H1 (cell line): Measurements from ENCODE around the gene SV2B. TPM values are rescaled to one million over a fixed set of nuclear protein-coding genes. Genes with fewer than 3 reads are reported as not detected.

ENCODE experiments used
- CTCF ChIA-PET: fragments of 300-600 bp; sonication (Branson Sonifier 250); formaldehyde crosslinking; loops from one replicate; lab custom pipeline; 2021; ENCODE audit not compliant: partially characterized antibody; lab: Charles Lee
- POLR2A ChIA-PET: fragments of 300-600 bp; sonication (Branson Sonifier 250); formaldehyde crosslinking; loops from one replicate; lab custom pipeline; 2021; ENCODE audit warnings: inconsistent platforms; ENCODE audit not compliant: partially characterized antibody; lab: Charles Lee
- DNase-seq, 2 experiments: peaks; one replicate each; pipeline versions ENCODE4 v3.0.0 to v3.0.0-alpha.2; 2010 to 2022; ENCODE audit warnings: low spot score in 2 of 2, low read depth in 1 of 2, mixed read lengths in 1 of 2
- FAIRE-seq: peaks from 2 replicates; lab custom pipeline; 2011; peaks lifted over from hg19 to GRCh38; lab: Jason Lieb, UNC
- H2AFZ ChIP-seq: 2 replicates; pipeline ENCODE4 v1.8.1; 2012; ENCODE audit warnings: low read length, inconsistent platforms
- H2AK5ac ChIP-seq: 2 replicates; pipeline ENCODE4 v1.6.1; 2013; ENCODE audit warnings: low read depth, low read length
- H2BK120ac ChIP-seq: replicated peaks from 2 replicates; pipeline ENCODE3; 2013; ENCODE audit warnings: low read depth, low read length, inconsistent platforms
- H2BK12ac ChIP-seq: 2 replicates; pipeline ENCODE4 v1.6.1; 2013; ENCODE audit warnings: low read depth, low read length
- H2BK15ac ChIP-seq: 2 replicates; pipeline ENCODE4 v1.6.1; 2013; ENCODE audit warnings: low read length
- H2BK20ac ChIP-seq: 2 replicates; pipeline ENCODE4 v1.6.1; 2013; ENCODE audit warnings: low read length
- H2BK5ac ChIP-seq: 2 replicates; pipeline ENCODE4 v1.6.1; 2013; ENCODE audit warnings: low read depth, low read length
- H3K14ac ChIP-seq: 2 replicates; pipeline ENCODE4 v1.6.1; 2013; ENCODE audit warnings: inconsistent platforms; ENCODE audit not compliant: insufficient read length
- H3K18ac ChIP-seq: 2 replicates; pipeline ENCODE4 v1.6.1; 2013; ENCODE audit warnings: low read length; ENCODE audit errors: extremely low read depth
- H3K23ac ChIP-seq: 2 replicates; pipeline ENCODE4 v1.6.1; 2013; ENCODE audit warnings: inconsistent platforms; ENCODE audit not compliant: insufficient read length
- H3K23me2 ChIP-seq: 2 replicates; pipeline ENCODE4 v1.6.1; 2013; ENCODE audit warnings: low read depth, low read length
- H3K27ac ChIP-seq: 2 replicates; pipeline ENCODE4 v1.6.1; 2011; ENCODE audit warnings: low read depth, low read length, inconsistent platforms
- H3K27me3 ChIP-seq, 4 experiments: replicated peaks in 1 of 4; 1 replicate in 1 of 4; 2 replicates in 3 of 4; pipeline versions ENCODE4 v1.6.1 to v1.8.1; 2011 to 2013; ENCODE audit warnings: low read length in 3 of 4, mild to moderate bottlenecking in 3 of 4, inconsistent platforms in 2 of 4, mixed read lengths in 2 of 4, moderate library complexity in 1 of 4; ENCODE audit not compliant: control insufficient read depth in 3 of 4, insufficient read depth in 3 of 4; ENCODE audit errors: extremely low read depth in 1 of 4
- H3K36me3 ChIP-seq, 4 experiments: 2 replicates each; pipeline versions ENCODE4 v1.6.1 to v1.8.1; 2011 to 2013; ENCODE audit warnings: mild to moderate bottlenecking in 4 of 4, low read length in 3 of 4, moderate library complexity in 2 of 4, control low read depth in 1 of 4, inconsistent platforms in 1 of 4; ENCODE audit not compliant: insufficient read depth in 4 of 4, control insufficient read depth in 2 of 4
- H3K4ac ChIP-seq: replicated peaks from 2 replicates; pipeline ENCODE3; 2013; ENCODE audit warnings: low read length, low read depth, mixed read lengths, inconsistent platforms; ENCODE audit not compliant: insufficient read length
- H3K4me1 ChIP-seq, 4 experiments: replicated peaks in 1 of 4; 1 replicate in 1 of 4; 2 replicates in 3 of 4; pipeline versions ENCODE4 v1.6.1 to v1.8.1; 2011 to 2013; ENCODE audit warnings: low read length in 3 of 4, inconsistent platforms in 2 of 4, mixed read lengths in 1 of 4; ENCODE audit not compliant: insufficient read depth in 4 of 4, control insufficient read depth in 3 of 4
- H3K4me2 ChIP-seq, 2 experiments: 2 replicates each; pipeline versions ENCODE4 v1.6.1 to v1.8.1; 2011 to 2013; ENCODE audit warnings: low read depth in 2 of 2, low read length in 2 of 2, control low read depth in 1 of 2, inconsistent platforms in 1 of 2, mild to moderate bottlenecking in 1 of 2; ENCODE audit not compliant: insufficient read depth in 1 of 2
- H3K4me3 ChIP-seq, 4 experiments: fragments of 200-600, 300-600 bp in 1 of 4; sonication (generic), shearing (Covaris generic), sonication (Bioruptor Twin) in 1 of 4; 2 replicates each; pipeline versions ENCODE4 v1.5.1 to v1.8.1; 2011 to 2016; ENCODE audit warnings: low read length in 4 of 4, low read depth in 3 of 4, control low read depth in 2 of 4, inconsistent platforms in 2 of 4, mild to moderate bottlenecking in 2 of 4, mixed read lengths in 1 of 4, moderate library complexity in 1 of 4; ENCODE audit not compliant: insufficient read depth in 2 of 4; ENCODE audit errors: extremely low read depth in 1 of 4
- H3K56ac ChIP-seq: replicated peaks from 2 replicates; pipeline ENCODE3; 2013; ENCODE audit warnings: low read depth, mild to moderate bottlenecking, mixed read lengths, low read length, inconsistent platforms; ENCODE audit not compliant: insufficient read length
- H3K79me1 ChIP-seq: 2 replicates; pipeline ENCODE4 v1.6.1; 2013; ENCODE audit warnings: low read depth, low read length, control low read depth
- H3K79me2 ChIP-seq, 2 experiments: 2 replicates each; pipeline versions ENCODE4 v1.6.1 to v1.8.1; 2012 to 2013; ENCODE audit warnings: low read length in 2 of 2, mild to moderate bottlenecking in 2 of 2, inconsistent platforms in 1 of 2; ENCODE audit not compliant: insufficient read depth in 2 of 2, control insufficient read depth in 1 of 2
- H3K9ac ChIP-seq, 4 experiments: replicated peaks in 1 of 4; 1 replicate in 1 of 4; 2 replicates in 3 of 4; pipeline versions ENCODE4 v1.6.1 to v1.8.1; 2011 to 2013; ENCODE audit warnings: low read depth in 3 of 4, low read length in 3 of 4, control low read depth in 2 of 4, mild to moderate bottlenecking in 2 of 4, moderate library complexity in 2 of 4, inconsistent platforms in 1 of 4; ENCODE audit errors: extremely low read depth in 1 of 4
- H3K9me3 ChIP-seq, 2 experiments: 2 replicates each; pipeline versions ENCODE4 v1.6.1 to v1.8.1; 2012 to 2013; ENCODE audit warnings: mild to moderate bottlenecking in 2 of 2, moderate library complexity in 2 of 2, control low read depth in 1 of 2, inconsistent platforms in 1 of 2, low read depth in 1 of 2, low read length in 1 of 2, mixed read lengths in 1 of 2; ENCODE audit not compliant: insufficient read depth in 2 of 2
- H4K20me1 ChIP-seq, 2 experiments: replicated peaks in 1 of 2; 2 replicates each; pipeline versions ENCODE3 to v1.8.1; 2011 to 2013; ENCODE audit warnings: inconsistent platforms in 2 of 2, low read length in 2 of 2, mild to moderate bottlenecking in 1 of 2; ENCODE audit not compliant: insufficient read depth in 2 of 2, control insufficient read depth in 1 of 2
- H4K5ac ChIP-seq: 2 replicates; pipeline ENCODE4 v1.6.1; 2013; ENCODE audit warnings: low read length, low read depth, mixed read lengths, inconsistent platforms; ENCODE audit not compliant: insufficient read length
- H4K8ac ChIP-seq: 2 replicates; pipeline ENCODE4 v1.8.0; 2013; ENCODE audit warnings: mild to moderate bottlenecking, moderate library complexity, low read length, inconsistent platforms; ENCODE audit not compliant: insufficient read depth; ENCODE audit errors: extremely low read depth
- H4K91ac ChIP-seq: replicated peaks from 2 replicates; pipeline ENCODE3; 2013; ENCODE audit warnings: low read length, mixed read lengths, inconsistent platforms; ENCODE audit not compliant: insufficient read length
- ATF3 ChIP-seq: IDR thresholded peaks from 2 replicates; pipeline ENCODE4 v1.6.1; 2011; ENCODE audit warnings: low read depth, mild to moderate bottlenecking, low read length; ENCODE audit not compliant: insufficient read depth
- CBX8 ChIP-seq: fragments of 300-800, 300-1000 bp; sonication (generic); IDR thresholded peaks from 2 replicates; pipeline ENCODE4 v1.7.1; 2016; ENCODE audit warnings: low read depth, low read length, borderline replicate concordance
- CHD2 ChIP-seq: IDR thresholded peaks from 2 replicates; pipeline ENCODE4 v1.6.1; 2012; ENCODE audit warnings: low read length, improper control_type of control experiment
- CTBP2 ChIP-seq: IDR thresholded peaks from 2 replicates; pipeline ENCODE4 v1.7.0; 2011; ENCODE audit warnings: borderline replicate concordance, mild to moderate bottlenecking, moderate library complexity, mixed read lengths, low read length; ENCODE audit not compliant: insufficient read depth, insufficient read length
- GTF2F1 ChIP-seq: IDR thresholded peaks from 2 replicates; pipeline ENCODE4 v1.6.1; 2012; ENCODE audit warnings: low read depth, low read length, improper control_type of control experiment, borderline replicate concordance
- KDM5A ChIP-seq: fragments of 200-600 bp; IDR thresholded peaks from 2 replicates; pipeline ENCODE4 v1.7.1; 2012; ENCODE audit warnings: mild to moderate bottlenecking, low read length, inconsistent platforms, mixed read lengths
- WGBS, 2 experiments: shearing (Covaris generic) in 1 of 2; methylation state at CpG; one replicate each; pipeline versions ENCODE4 v1.1.6 to v1.1.7; 2013 to 2015; ENCODE audit warnings: low lambda C conversion rate in 2 of 2, mixed read lengths in 2 of 2, inconsistent platforms in 1 of 2, low coverage in 1 of 2, missing lambda C conversion rate in 1 of 2; ENCODE audit not compliant: insufficient replicate concordance in 2 of 2, insufficient coverage in 1 of 2, insufficient read length in 1 of 2; ENCODE audit errors: extremely low coverage in 1 of 2, missing lambda C conversion rate in 1 of 2; 5-methylcytosine and 5-hydroxymethylcytosine counted together
- polyA plus RNA-seq, 7 experiments: library from polyadenylated mRNA; depleted of rRNA in 3 of 7; stranded (reverse) in 5 of 7; unstranded in 2 of 7; fragments of >200 nt in 5 of 7; fragments of 200-250 nt in 2 of 7; gene quantifications; 1 replicate in 5 of 7; 2 replicates in 1 of 7; 4 replicates in 1 of 7; pipeline versions ENCODE4 v1.2.1 to v1.2.3, GENCODE V29; 2011 to 2013; ENCODE audit warnings: missing spikeins in 2 of 7, mixed read lengths in 2 of 7
- total RNA-seq: library from RNA; stranded (reverse); fragmentation: NEBNext Ultra II Directional; extraction: Animal tissue kit (Norgen Biotek cat#: 25700); gene quantifications from 2 replicates; pipeline ENCODE4 v1.2.1, GENCODE V29; 2021

SV2B gene
- total and polyA plus RNA-seq, 2 of the 8 experiments (the other 6 are each of a cell fraction or from before 2014, with no cell fraction given), result 0.09 to 0.20 TPM

DNA sequence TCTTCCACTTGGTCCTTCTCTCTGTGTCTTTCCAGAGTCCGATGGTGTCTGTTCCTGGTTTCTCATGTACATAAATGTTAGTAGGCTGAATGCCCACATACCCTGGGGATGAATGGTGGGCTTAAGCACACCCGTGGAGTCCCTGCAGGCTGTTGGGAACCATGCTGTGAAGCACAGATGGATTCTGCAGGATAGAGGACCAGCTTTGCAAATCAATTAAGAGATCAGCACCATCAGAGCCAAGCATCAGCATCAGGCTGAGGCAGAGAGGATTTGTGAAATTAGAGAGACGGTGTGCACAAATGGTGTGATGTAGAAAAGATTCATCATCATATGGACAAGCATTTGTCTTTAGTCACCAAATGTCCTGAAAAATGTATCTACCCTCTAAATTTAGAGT, 127.1 kb downstream of the SV2B start:
- H3K4me3 ChIP-seq, result no peak overlapping the region
- no peak overlapping the region for H3K9ac ChIP-seq
- H2AFZ ChIP-seq, result no peak overlapping the region
- no peak for TF ChIP-seq KDM5A
- TF ChIP-seq GTF2F1, result no peak
- no peak for TF ChIP-seq ATF3
- TF ChIP-seq CTBP2, result no peak
- no peak for TF ChIP-seq CBX8
- TF ChIP-seq CHD2, result no peak
- H3K4ac ChIP-seq, result no peak overlapping the region
- no peak overlapping the region for H3K18ac ChIP-seq
- H4K5ac ChIP-seq, result no peak overlapping the region
- no peak overlapping the region for H3K4me2 ChIP-seq
- H3K27ac ChIP-seq, result no peak overlapping the region
- no peak overlapping the region for H4K8ac ChIP-seq
- no peaks in the 10 kb centered on the region for H3K23me2 ChIP-seq
- H3K23ac ChIP-seq, result no peak overlapping the region
- H2BK120ac ChIP-seq, result no peak overlapping the region
- H2AK5ac ChIP-seq, result no peak overlapping the region
- H3K79me2 ChIP-seq, result no peaks in the 10 kb centered on the region
- no peak overlapping the region for H2BK20ac ChIP-seq
- H3K14ac ChIP-seq, result no peak overlapping the region
- no peaks in the 10 kb centered on the region; a peak in 1 of 8 replicates for H3K36me3 ChIP-seq
- 0 out of 7 replicates have a peak, but pooled peaks cover 0 to 3% (median 0%) of the 10 kb centered on the region in 4 experiments for H3K4me1 ChIP-seq
- POLR2A ChIA-PET, result no interaction called here
- CTCF ChIA-PET, result interaction anchor here (0.7 to 9.6 kb wide), 13 partner anchors 8 to 194 kb away, joined by 3 to 145 read pairs (median 5); no protein-coding TSS in a partner anchor
- 91% methylated on average over 3 of the region's 3 CpGs; no CpG with 5 or more reads in 1 of the 2 experiments for WGBS, 2 experiments
- H4K20me1 ChIP-seq, result no peaks in the 10 kb centered on the region
- no peak overlapping the region for H2BK5ac ChIP-seq
- no peak overlapping the region for H2BK15ac ChIP-seq
- H4K91ac ChIP-seq, result no peak overlapping the region
- no peak overlapping the region for H3K56ac ChIP-seq
- no peaks in the 10 kb centered on the region for H3K9me3 ChIP-seq
- DNase-seq (no peak), FAIRE-seq (no peak)
- H3K27me3 ChIP-seq, result no peaks in the 10 kb centered on the region
- no peak overlapping the region for H2BK12ac ChIP-seq
- no peaks in the 10 kb centered on the region for H3K79me1 ChIP-seq
